H9 (cell line): ENCODE data around the gene NCKAP5L. TPM values are rescaled to one million over a fixed set of nuclear protein-coding genes. Genes with fewer than 3 reads are reported as not detected.

Source experiments
- DNase-seq: peaks from one replicate; pipeline ENCODE4 v3.0.0-alpha.2; 2017
- H2AFZ ChIP-seq: one replicate; pipeline ENCODE4 v1.6.1; 2013; ENCODE audit warnings: mild to moderate bottlenecking, low read length, control low read depth, moderate library complexity
- H2AK5ac ChIP-seq: 2 replicates; pipeline ENCODE4 v1.6.1; 2013; ENCODE audit warnings: low read length, control low read depth, mixed read lengths; ENCODE audit not compliant: insufficient read length
- H2BK120ac ChIP-seq: one replicate; pipeline ENCODE4 v1.6.1; 2013; ENCODE audit warnings: low read depth, mild to moderate bottlenecking, low read length, control low read depth, inconsistent platforms; ENCODE audit not compliant: poor library complexity, severe bottlenecking
- H2BK12ac ChIP-seq: 2 replicates; pipeline ENCODE4 v1.6.1; 2013; ENCODE audit warnings: low read length, control low read depth, mixed read lengths, low read depth; ENCODE audit not compliant: insufficient read length
- H2BK15ac ChIP-seq: 2 replicates; pipeline ENCODE4 v1.6.1; 2013; ENCODE audit warnings: low read depth, low read length, control low read depth
- H2BK20ac ChIP-seq: one replicate; pipeline ENCODE4 v1.6.1; 2013; ENCODE audit warnings: low read depth, mild to moderate bottlenecking, low read length, control low read depth, inconsistent platforms; ENCODE audit not compliant: poor library complexity, severe bottlenecking
- H2BK5ac ChIP-seq: 2 replicates; pipeline ENCODE4 v1.6.1; 2013; ENCODE audit warnings: low read length, control low read depth, mixed read lengths; ENCODE audit not compliant: insufficient read length
- H3K14ac ChIP-seq: 2 replicates; pipeline ENCODE4 v1.6.1; 2013; ENCODE audit warnings: low read length, control low read depth; ENCODE audit not compliant: insufficient read depth
- H3K18ac ChIP-seq: 2 replicates; pipeline ENCODE4 v1.6.1; 2013; ENCODE audit warnings: low read depth, mild to moderate bottlenecking, mixed read lengths, low read length, control low read depth; ENCODE audit not compliant: insufficient read length
- H3K23ac ChIP-seq: 2 replicates; pipeline ENCODE4 v1.6.1; 2013; ENCODE audit warnings: low read length, control low read depth, mixed read lengths, low read depth; ENCODE audit not compliant: insufficient read length
- H3K23me2 ChIP-seq: 2 replicates; pipeline ENCODE4 v1.6.1; 2013; ENCODE audit warnings: low read depth, mild to moderate bottlenecking, mixed read lengths, low read length, control low read depth; ENCODE audit not compliant: insufficient read length, poor library complexity, severe bottlenecking
- H3K27ac ChIP-seq: 2 replicates; pipeline ENCODE4 v1.5.1; 2013; ENCODE audit warnings: low read length, control low read depth, mixed read lengths, low read depth; ENCODE audit not compliant: insufficient read length
- H3K27me3 ChIP-seq: 2 replicates; pipeline ENCODE4 v1.6.1; 2013; ENCODE audit warnings: low read length, control low read depth, inconsistent platforms; ENCODE audit not compliant: insufficient read depth
- H3K4ac ChIP-seq: 2 replicates; pipeline ENCODE4 v1.6.1; 2013; ENCODE audit warnings: low read depth, mild to moderate bottlenecking, control low read depth, inconsistent platforms, low read length, moderate library complexity
- H3K4me1 ChIP-seq: 2 replicates; pipeline ENCODE4 v1.6.1; 2013; ENCODE audit warnings: low read length, control low read depth, inconsistent platforms; ENCODE audit not compliant: insufficient read depth
- H3K4me2 ChIP-seq: 2 replicates; pipeline ENCODE4 v1.6.1; 2013; ENCODE audit warnings: low read length, control low read depth, mixed read lengths; ENCODE audit not compliant: insufficient read length, insufficient read depth
- H3K56ac ChIP-seq: 2 replicates; pipeline ENCODE4 v1.6.1; 2013; ENCODE audit warnings: low read depth, mild to moderate bottlenecking, mixed read lengths, low read length, control low read depth; ENCODE audit not compliant: insufficient read length
- H3K79me1 ChIP-seq: 2 replicates; pipeline ENCODE4 v1.6.1; 2013; ENCODE audit warnings: low read depth, mild to moderate bottlenecking, moderate library complexity, low read length, control low read depth, inconsistent platforms; ENCODE audit not compliant: insufficient read depth, poor library complexity, severe bottlenecking
- H3K79me2 ChIP-seq: 2 replicates; pipeline ENCODE4 v1.6.1; 2013; ENCODE audit warnings: low read length, control low read depth, inconsistent platforms; ENCODE audit not compliant: insufficient read depth
- H3K9ac ChIP-seq: 2 replicates; pipeline ENCODE4 v1.6.1; 2013; ENCODE audit warnings: low read length, control low read depth, mixed read lengths; ENCODE audit not compliant: insufficient read length; ENCODE audit errors: extremely low read depth
- H3K9me3 ChIP-seq: one replicate; pipeline ENCODE4 v1.6.1; 2013; ENCODE audit warnings: low read depth, low read length, inconsistent platforms; ENCODE audit not compliant: control insufficient read depth
- H3T11ph ChIP-seq: one replicate; pipeline ENCODE4 v1.6.1; 2013; ENCODE audit warnings: mild to moderate bottlenecking, low read length, control low read depth, inconsistent platforms
- H4K20me1 ChIP-seq: one replicate; pipeline ENCODE4 v1.6.1; 2013; ENCODE audit not compliant: control insufficient read depth, insufficient read length, insufficient read depth
- H4K5ac ChIP-seq: 2 replicates; pipeline ENCODE4 v1.6.1; 2013; ENCODE audit warnings: low read depth, mild to moderate bottlenecking, mixed read lengths, low read length, control low read depth; ENCODE audit not compliant: insufficient read length
- H4K8ac ChIP-seq: replicated peaks from 2 replicates; pipeline ENCODE4 v1.6.1; 2013; ENCODE audit warnings: low read length, control low read depth, mixed read lengths, low read depth; ENCODE audit not compliant: insufficient read length
- H4K91ac ChIP-seq: 2 replicates; pipeline ENCODE4 v1.6.1; 2013; ENCODE audit warnings: low read depth, mild to moderate bottlenecking, moderate library complexity, mixed read lengths, low read length, control low read depth; ENCODE audit not compliant: insufficient read length
- H3K27ac Mint-ChIP-seq, 3 experiments: 2 replicates in 2 of 3; 3 replicates in 1 of 3; pipeline ENCODE4 v1.8.0; 2020 to 2021; ENCODE audit warnings: mixed read lengths in 3 of 3, mild to moderate bottlenecking in 1 of 3, moderate library complexity in 1 of 3
- H3K27me3 Mint-ChIP-seq: 2 replicates; pipeline ENCODE4 v1.8.0; 2021; ENCODE audit warnings: low read depth, mild to moderate bottlenecking, moderate library complexity, mixed read lengths
- H3K36me3 Mint-ChIP-seq, 3 experiments: 2 replicates in 2 of 3; 3 replicates in 1 of 3; pipeline ENCODE4 v1.8.0; 2020 to 2021; ENCODE audit warnings: low read depth in 3 of 3, mixed read lengths in 3 of 3; ENCODE audit not compliant: insufficient read depth in 1 of 3
- H3K4me1 Mint-ChIP-seq, 2 experiments: 2 replicates each; pipeline ENCODE4 v1.8.0; 2020; ENCODE audit warnings: mixed read lengths in 2 of 2
- H3K4me3 Mint-ChIP-seq, 2 experiments: 2 replicates in 1 of 2; 3 replicates in 1 of 2; pipeline ENCODE4 v1.8.0; 2020 to 2021; ENCODE audit warnings: mild to moderate bottlenecking in 2 of 2, mixed read lengths in 2 of 2, moderate library complexity in 1 of 2
- H3K9me3 Mint-ChIP-seq, 2 experiments: 2 replicates in 1 of 2; 3 replicates in 1 of 2; pipeline ENCODE4 v1.8.0; 2020; ENCODE audit warnings: mild to moderate bottlenecking in 2 of 2, mixed read lengths in 2 of 2, moderate library complexity in 1 of 2
- WGBS: extraction: QIAGEN DNeasy Blood & Tissue Kit; methylation state at CpG from one replicate; pipeline ENCODE4 v1.1.7; 2013; ENCODE audit warnings: missing lambda C conversion rate, low lambda C conversion rate, mixed read lengths; ENCODE audit not compliant: insufficient read length; ENCODE audit errors: extremely low coverage; 5-methylcytosine and 5-hydroxymethylcytosine counted together
- total RNA-seq: library from RNA; stranded (reverse); gene quantifications from 2 replicates; pipeline ENCODE4 v1.2.1, GENCODE V29; 2021
- TF ChIP-seq, protein P1 (sequence below): fragments of 200-600 bp; sonication (generic); conservative IDR thresholded peaks from 3 replicates; pipeline ENCODE4 v1.8.0; 2021; ENCODE audit warnings: antibody characterized with exemption, mild to moderate bottlenecking

Gene NCKAP5L
- total RNA-seq, 1 experiment from 2014 or later: 27.7 TPM

DNA sequence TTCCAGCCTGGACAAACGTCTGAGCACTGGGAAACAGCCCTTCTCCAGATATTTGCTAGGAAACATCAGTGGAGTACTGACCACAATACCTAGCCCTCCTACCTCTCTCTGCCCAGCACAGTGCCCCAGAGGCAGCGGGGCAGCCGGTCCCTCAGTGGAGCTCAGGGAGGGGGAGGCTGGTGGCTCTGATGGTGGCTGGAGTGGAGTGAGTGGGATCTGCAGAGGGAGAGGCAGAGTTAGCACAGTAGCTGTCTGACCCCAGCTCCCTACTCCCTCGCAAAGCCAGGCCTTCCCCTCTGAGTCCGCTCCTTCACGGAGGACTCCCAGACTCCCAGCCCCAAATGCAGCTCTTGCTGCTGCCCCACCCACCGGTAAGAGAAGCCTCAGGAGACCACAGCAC lies 30.0 kb downstream of the NCKAP5L start:
- no peak overlapping the region for H4K5ac ChIP-seq
- H3K9ac ChIP-seq: no peak overlapping the region
- H3K4me1 ChIP-seq: no peaks in the 10 kb centered on the region
- Mint-ChIP-seq H3K9me3 (no peaks in the 10 kb centered on the region), H3K4me3 (no peak overlapping the region), H3K27me3 (no peaks in the 10 kb centered on the region), H3K36me3 (peaks cover 15 to 43% (median 16%) of the 10 kb centered on the region in 3 experiments), H3K4me1 (no peaks in the 10 kb centered on the region), H3K27ac (peak overlapping the region in 1 of 3 experiments; percentile 34; a peak in 1 of 7 replicates)
- no peaks in the 10 kb centered on the region for H3K27me3 ChIP-seq
- no peak overlapping the region for H4K8ac ChIP-seq
- no CpG with 5 or more reads among the region's 7 CpGs for whole genome bisulfite sequencing
- no peak overlapping the region for H3K4ac ChIP-seq
- TF ChIP-seq, protein P1, sequence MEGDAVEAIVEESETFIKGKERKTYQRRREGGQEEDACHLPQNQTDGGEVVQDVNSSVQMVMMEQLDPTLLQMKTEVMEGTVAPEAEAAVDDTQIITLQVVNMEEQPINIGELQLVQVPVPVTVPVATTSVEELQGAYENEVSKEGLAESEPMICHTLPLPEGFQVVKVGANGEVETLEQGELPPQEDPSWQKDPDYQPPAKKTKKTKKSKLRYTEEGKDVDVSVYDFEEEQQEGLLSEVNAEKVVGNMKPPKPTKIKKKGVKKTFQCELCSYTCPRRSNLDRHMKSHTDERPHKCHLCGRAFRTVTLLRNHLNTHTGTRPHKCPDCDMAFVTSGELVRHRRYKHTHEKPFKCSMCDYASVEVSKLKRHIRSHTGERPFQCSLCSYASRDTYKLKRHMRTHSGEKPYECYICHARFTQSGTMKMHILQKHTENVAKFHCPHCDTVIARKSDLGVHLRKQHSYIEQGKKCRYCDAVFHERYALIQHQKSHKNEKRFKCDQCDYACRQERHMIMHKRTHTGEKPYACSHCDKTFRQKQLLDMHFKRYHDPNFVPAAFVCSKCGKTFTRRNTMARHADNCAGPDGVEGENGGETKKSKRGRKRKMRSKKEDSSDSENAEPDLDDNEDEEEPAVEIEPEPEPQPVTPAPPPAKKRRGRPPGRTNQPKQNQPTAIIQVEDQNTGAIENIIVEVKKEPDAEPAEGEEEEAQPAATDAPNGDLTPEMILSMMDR: no peak
- no peak overlapping the region for H3K23ac ChIP-seq
- no peaks in the 10 kb centered on the region for H4K20me1 ChIP-seq
- no peak overlapping the region for H4K91ac ChIP-seq
- H3K79me1 ChIP-seq: no peaks in the 10 kb centered on the region
- H3K9me3 ChIP-seq: no peaks in the 10 kb centered on the region
- H3K18ac ChIP-seq: no peak overlapping the region
- H3K27ac ChIP-seq: no peak overlapping the region
- H3K4me2 ChIP-seq: no peak overlapping the region
- H2BK12ac ChIP-seq: no peak overlapping the region
- H2BK15ac ChIP-seq: no peak overlapping the region
- no peak overlapping the region for H2AFZ ChIP-seq
- H3K23me2 ChIP-seq: no peaks in the 10 kb centered on the region
- no peaks in the 10 kb centered on the region for H3K79me2 ChIP-seq
- DNase-seq: no peak
- H2BK20ac ChIP-seq: no peak overlapping the region
- no peak overlapping the region for H3K14ac ChIP-seq
- H2BK5ac ChIP-seq: no peak overlapping the region
- no peak overlapping the region for H2BK120ac ChIP-seq
- no peak overlapping the region for H3K56ac ChIP-seq
- no peak overlapping the region for H2AK5ac ChIP-seq
- no peak overlapping the region for H3T11ph ChIP-seq
